ENCODE data around the gene MUC13. TPM values are rescaled to one million over a fixed set of nuclear protein-coding genes. Genes with fewer than 3 reads are reported as not detected.

The MUC13 gene
- total RNA-seq, 1 experiment from 2014 or later: not detected

- Histone ChIP-seq H3K23me2 (ENCODE audit: insufficient read length, low read depth, low read length, poor library complexity, severe bottlenecking) (no peaks in the 10 kb centered on the region), H2BK20ac (ENCODE audit: low read depth, low read length, poor library complexity, severe bottlenecking) (no peak overlapping the region), H2AFZ (ENCODE audit: low read length) (no peak overlapping the region), H2BK5ac (ENCODE audit: insufficient read length, low read length) (no peak overlapping the region), H3K4me1 (ENCODE audit: insufficient read depth, low read length) (no peaks in the 10 kb centered on the region), H4K5ac (ENCODE audit: insufficient read length, low read depth, low read length) (no peak overlapping the region), H4K8ac (replicated peaks; ENCODE audit: insufficient read length, low read depth, low read length) (no peak overlapping the region), H3T11ph (ENCODE audit: low read length) (no peak overlapping the region), H2BK120ac (ENCODE audit: low read depth, low read length, poor library complexity, severe bottlenecking) (no peak overlapping the region), H3K9ac (ENCODE audit: extremely low read depth, insufficient read length, low read length) (no peak overlapping the region), H3K4ac (ENCODE audit: low read depth, low read length) (no peak overlapping the region), H3K14ac (ENCODE audit: insufficient read depth, low read length) (no peak overlapping the region), H2BK15ac (ENCODE audit: low read depth, low read length) (no peak overlapping the region), H2BK12ac (ENCODE audit: insufficient read length, low read depth, low read length) (no peak overlapping the region), H3K56ac (ENCODE audit: insufficient read length, low read depth, low read length) (no peak overlapping the region), H3K27me3 (ENCODE audit: insufficient read depth, low read length) (no peaks in the 10 kb centered on the region), H3K4me2 (ENCODE audit: insufficient read depth, insufficient read length, low read length) (no peak overlapping the region), H2AK5ac (ENCODE audit: insufficient read length, low read length) (no peak overlapping the region), H3K18ac (ENCODE audit: insufficient read length, low read depth, low read length) (no peak overlapping the region), H3K79me2 (ENCODE audit: insufficient read depth, low read length) (no peaks in the 10 kb centered on the region), H3K79me1 (ENCODE audit: insufficient read depth, low read depth, low read length, poor library complexity, severe bottlenecking) (no peaks in the 10 kb centered on the region), H3K23ac (ENCODE audit: insufficient read length, low read depth, low read length) (no peak overlapping the region), H3K9me3 (ENCODE audit: control insufficient read depth, low read depth, low read length) (no peaks in the 10 kb centered on the region), H4K20me1 (ENCODE audit: control insufficient read depth, insufficient read depth, insufficient read length) (no peaks in the 10 kb centered on the region), H3K27ac (ENCODE audit: insufficient read length, low read depth, low read length) (no peak overlapping the region), H4K91ac (ENCODE audit: insufficient read length, low read depth, low read length) (no peak overlapping the region)
- no peaks in the 10 kb centered on the region for H3K36me3 Mint-ChIP-seq (ENCODE audit: insufficient read depth in 1 of 3, low read depth in 3 of 3)
- no peak overlapping the region for H3K4me3 Mint-ChIP-seq
- no peak overlapping the region for H3K27ac Mint-ChIP-seq
- DNase-seq: no peak
- peaks cover under 1 to 6% of the 10 kb centered on the region in 2 experiments; a peak in 3 of 4 replicates for H3K4me1 Mint-ChIP-seq
- no peaks in the 10 kb centered on the region for H3K9me3 Mint-ChIP-seq
- no CpG with 5 or more reads among the region's 7 CpGs for WGBS (ENCODE audit: extremely low coverage, insufficient read length, low lambda C conversion rate)
- TF ChIP-seq, protein P1, sequence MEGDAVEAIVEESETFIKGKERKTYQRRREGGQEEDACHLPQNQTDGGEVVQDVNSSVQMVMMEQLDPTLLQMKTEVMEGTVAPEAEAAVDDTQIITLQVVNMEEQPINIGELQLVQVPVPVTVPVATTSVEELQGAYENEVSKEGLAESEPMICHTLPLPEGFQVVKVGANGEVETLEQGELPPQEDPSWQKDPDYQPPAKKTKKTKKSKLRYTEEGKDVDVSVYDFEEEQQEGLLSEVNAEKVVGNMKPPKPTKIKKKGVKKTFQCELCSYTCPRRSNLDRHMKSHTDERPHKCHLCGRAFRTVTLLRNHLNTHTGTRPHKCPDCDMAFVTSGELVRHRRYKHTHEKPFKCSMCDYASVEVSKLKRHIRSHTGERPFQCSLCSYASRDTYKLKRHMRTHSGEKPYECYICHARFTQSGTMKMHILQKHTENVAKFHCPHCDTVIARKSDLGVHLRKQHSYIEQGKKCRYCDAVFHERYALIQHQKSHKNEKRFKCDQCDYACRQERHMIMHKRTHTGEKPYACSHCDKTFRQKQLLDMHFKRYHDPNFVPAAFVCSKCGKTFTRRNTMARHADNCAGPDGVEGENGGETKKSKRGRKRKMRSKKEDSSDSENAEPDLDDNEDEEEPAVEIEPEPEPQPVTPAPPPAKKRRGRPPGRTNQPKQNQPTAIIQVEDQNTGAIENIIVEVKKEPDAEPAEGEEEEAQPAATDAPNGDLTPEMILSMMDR (conservative IDR thresholded peaks at IDR 0.05): no peak
- no peaks in the 10 kb centered on the region for H3K27me3 Mint-ChIP-seq (ENCODE audit: low read depth)
Measured at GRCh38 chr3:124895756-124896155, 38.8 kb downstream of the MUC13 start.
